Mononuclear cell (primary cell): Measurements from ENCODE around the gene ZNRF4. TPM values are rescaled to one million over a fixed set of nuclear protein-coding genes. Genes with fewer than 3 reads are reported as not detected.

ENCODE experiments used
- H3K27me3 ChIP-seq: 2 replicates; pipeline ENCODE4 v1.6.0; 2011; ENCODE audit warnings: low read length, control low read depth; ENCODE audit not compliant: insufficient read depth
- H3K4me1 ChIP-seq: 2 replicates; pipeline ENCODE4 v1.5.1; 2011; ENCODE audit warnings: mild to moderate bottlenecking, low read length, control low read depth; ENCODE audit not compliant: insufficient read depth
- H3K4me3 ChIP-seq: 2 replicates; pipeline ENCODE4 v1.5.1; 2011; ENCODE audit warnings: mild to moderate bottlenecking, low read length, moderate library complexity
- H3K9me3 ChIP-seq: 2 replicates; pipeline ENCODE4 v1.5.1; 2011; ENCODE audit warnings: low read depth, mild to moderate bottlenecking, control low read depth, low read length
- total RNA-seq: library from RNA; depleted of rRNA; stranded (reverse); fragments of >200 nt; gene quantifications from one replicate; pipeline ENCODE4 v1.2.3, GENCODE V29; 2012

The ZNRF4 gene
- total RNA-seq, 1 donor = not detected

DNA sequence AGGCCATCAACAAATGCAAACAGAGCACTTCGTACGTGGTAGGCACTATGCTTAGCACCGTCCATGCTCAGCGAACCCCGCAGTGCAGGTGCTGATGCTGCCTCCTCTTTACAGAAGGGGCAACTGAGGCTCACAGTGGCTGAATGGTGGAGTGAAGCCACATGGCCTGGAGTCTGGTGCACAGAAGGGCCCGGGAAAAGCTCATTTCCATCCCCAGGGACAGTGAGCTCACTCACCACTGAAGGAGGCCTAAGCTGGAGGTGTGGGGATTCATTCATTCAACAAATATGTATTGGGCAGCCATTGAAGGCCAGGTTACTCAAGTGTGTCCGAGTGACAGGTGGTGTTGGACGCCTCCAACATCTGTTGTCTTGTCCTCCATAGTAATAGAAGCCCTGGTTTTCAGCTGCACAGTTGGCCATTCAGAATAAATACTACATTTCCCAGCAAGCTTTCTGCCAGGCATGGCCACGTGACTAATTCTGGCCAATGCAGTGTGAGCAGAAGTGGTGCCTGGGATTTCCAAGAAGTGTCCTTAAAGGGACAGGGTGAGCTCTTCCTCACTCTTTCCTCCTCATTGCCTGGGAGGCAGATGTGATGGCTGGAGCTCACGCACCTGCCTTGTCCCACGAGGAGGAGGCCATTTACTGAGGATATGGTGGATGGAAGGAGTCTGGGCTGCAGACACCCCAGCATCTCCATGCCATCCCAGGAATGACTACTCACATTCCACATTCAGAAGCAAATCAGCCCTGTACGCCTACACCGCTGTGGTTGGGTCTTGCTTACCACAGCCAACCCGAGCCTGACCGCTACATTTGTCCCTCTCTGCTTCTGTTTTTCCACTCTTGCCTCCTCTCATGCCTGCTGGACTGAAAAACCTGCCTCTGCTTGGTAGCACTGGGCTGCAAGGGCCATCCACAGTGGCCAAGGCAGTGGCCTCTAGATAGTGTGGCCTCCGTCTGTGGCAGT is 2.3 kb upstream of the ZNRF4 start:
- H3K4me3 ChIP-seq = no peak overlapping the region
- H3K4me1 ChIP-seq = no peaks in the 10 kb centered on the region
- no peaks in the 10 kb centered on the region for H3K27me3 ChIP-seq
- H3K9me3 ChIP-seq = no peaks in the 10 kb centered on the region

DNA sequence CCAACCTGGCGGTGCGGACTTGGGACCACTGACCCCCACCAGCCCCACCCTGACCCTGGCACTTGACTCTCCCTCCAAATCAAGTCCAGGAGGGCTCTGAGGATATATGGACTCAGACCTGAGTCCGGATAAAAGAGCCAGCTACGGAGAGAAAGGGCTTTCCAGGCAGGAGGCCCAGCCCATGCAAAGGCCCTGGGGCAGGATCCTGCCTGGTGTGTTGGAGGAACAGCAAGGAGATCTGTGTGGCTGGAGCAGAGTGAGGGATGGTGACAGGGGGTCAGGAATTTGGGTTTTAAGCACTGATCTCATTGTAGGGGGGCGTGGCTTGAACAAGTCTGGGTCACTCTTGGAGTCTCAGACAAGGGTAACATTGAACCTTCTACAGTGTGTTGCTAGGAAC is 474 bp upstream of the ZNRF4 start:
- Histone ChIP-seq H3K4me1 (no peaks in the 10 kb centered on the region), H3K27me3 (no peaks in the 10 kb centered on the region), H3K4me3 (no peak overlapping the region), H3K9me3 (no peaks in the 10 kb centered on the region)

DNA sequence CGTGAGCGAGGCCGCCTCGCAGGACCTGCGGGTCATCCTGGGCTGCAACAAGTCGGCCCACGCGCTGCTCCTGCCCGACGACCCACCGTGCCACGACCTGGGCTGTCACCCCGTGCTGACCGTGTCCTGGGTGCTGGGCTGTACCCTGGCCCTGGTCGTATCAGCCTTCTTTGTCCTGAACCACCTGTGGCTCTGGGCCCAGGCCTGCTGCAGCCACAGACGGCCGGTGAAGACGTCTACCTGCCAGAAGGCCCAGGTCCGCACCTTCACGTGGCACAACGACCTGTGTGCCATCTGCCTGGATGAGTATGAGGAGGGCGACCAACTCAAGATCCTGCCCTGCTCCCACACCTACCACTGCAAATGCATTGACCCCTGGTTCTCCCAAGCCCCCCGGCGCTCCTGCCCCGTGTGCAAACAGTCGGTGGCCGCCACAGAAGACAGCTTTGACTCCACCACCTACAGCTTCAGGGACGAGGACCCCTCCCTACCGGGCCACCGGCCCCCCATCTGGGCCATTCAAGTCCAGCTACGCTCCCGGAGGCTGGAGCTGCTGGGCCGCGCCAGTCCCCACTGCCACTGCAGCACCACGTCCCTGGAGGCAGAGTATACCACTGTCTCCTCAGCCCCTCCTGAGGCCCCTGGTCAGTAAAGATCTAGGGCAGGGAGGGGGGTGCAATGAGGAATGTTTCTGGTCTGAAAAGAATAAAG is 1.1 kb downstream of the ZNRF4 start:
- H3K4me3 ChIP-seq = no peak overlapping the region
- H3K4me1 ChIP-seq = no peaks in the 10 kb centered on the region
- H3K27me3 ChIP-seq = no peaks in the 10 kb centered on the region
- H3K9me3 ChIP-seq = no peaks in the 10 kb centered on the region

DNA sequence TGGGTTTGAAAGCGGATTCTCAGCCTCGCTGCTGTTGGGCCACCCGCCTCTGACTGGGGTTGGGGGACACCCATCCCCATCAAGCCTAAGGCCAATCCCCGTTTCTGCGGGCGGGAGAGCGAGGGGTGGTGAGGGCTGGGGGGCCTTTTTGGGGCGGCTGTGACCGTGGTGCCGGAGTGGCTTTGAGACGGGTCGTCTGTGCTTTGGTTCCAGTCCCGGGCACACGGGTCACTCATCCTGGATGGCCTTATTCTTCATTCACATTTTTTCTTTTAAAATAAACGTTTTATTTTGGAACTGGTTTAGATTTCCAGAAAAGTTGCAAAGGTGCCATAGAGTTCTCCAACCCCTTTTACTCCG is 1.6 kb downstream of the ZNRF4 start:
- H3K9me3 ChIP-seq = no peaks in the 10 kb centered on the region
- no peak overlapping the region for H3K4me3 ChIP-seq
- no peaks in the 10 kb centered on the region for H3K4me1 ChIP-seq
- H3K27me3 ChIP-seq = no peaks in the 10 kb centered on the region

DNA sequence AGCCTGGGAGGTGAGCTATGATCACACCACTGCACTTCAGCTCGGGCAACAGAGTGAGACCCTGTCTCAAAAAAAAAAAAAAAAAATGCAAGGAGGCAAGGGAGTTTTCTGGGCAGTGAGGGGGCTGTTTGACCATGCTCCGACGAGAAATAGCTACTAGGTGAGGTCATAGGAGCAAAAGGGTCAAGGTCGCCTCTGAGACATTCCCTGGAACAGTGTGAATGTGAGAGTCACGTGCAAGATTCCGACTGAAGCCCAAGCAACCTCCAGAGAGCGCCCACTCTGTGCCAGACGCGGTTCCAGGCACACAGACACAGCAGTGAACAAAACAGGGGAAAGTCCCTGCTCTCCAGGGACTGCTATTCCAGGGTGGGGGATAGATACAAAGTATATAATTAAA is 2.5 kb downstream of the ZNRF4 start:
- Histone ChIP-seq H3K27me3 (no peaks in the 10 kb centered on the region), H3K4me1 (no peaks in the 10 kb centered on the region), H3K4me3 (no peak overlapping the region), H3K9me3 (no peaks in the 10 kb centered on the region)

- Histone ChIP-seq H3K4me3 (no peak overlapping the region), H3K27me3 (no peaks in the 10 kb centered on the region), H3K9me3 (no peaks in the 10 kb centered on the region), H3K4me1 (no peaks in the 10 kb centered on the region)
These were observed 3.2 kb downstream of the ZNRF4 start for GRCh38 chr19:5458420-5458819.

GRCh38 chr19:5459360-5459759 is 4.1 kb downstream of the ZNRF4 start:
- no peaks in the 10 kb centered on the region for H3K27me3 ChIP-seq
- H3K4me1 ChIP-seq = no peaks in the 10 kb centered on the region
- no peak overlapping the region for H3K4me3 ChIP-seq
- H3K9me3 ChIP-seq = no peaks in the 10 kb centered on the region

DNA sequence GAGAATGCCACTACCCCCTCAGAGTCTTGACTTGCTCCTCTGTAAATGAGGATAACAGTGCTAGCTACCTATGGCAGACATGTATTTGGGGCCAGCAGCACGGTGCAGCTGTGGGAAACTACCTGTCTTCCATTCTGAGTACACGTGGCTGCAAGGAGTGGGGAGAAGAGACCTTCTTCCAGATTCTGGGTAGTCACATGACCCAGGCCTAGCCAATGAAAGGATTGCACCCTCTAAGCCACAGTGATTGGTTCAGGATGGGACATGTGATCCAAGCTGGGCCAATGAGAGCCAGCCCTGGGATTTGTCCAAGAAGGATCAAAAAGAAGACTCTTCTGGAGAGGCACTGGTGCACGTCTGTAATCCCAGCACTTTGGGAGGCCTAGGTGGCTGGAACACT is 5.5 kb downstream of the ZNRF4 start:
- Histone ChIP-seq H3K9me3 (no peaks in the 10 kb centered on the region), H3K27me3 (no peaks in the 10 kb centered on the region), H3K4me1 (no peaks in the 10 kb centered on the region), H3K4me3 (no peak overlapping the region)

DNA sequence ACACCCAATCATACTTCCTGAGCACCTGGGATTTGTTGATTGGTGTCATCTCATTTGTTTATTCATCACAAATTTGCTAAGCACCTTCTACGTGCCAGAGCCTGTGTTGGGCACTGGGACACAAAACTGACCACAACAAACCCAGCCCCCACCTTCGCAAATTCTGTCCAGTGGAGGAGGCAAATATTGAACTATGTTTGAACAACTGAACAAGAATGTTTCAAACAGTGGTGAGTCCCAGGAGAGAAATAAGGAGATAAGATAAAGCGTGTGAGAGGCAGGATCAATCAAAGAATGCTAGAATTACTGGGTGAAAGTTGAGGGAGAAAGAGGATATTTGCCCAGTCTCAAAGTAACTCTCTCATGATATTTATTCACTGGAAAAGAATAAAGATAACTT is 8.7 kb downstream of the ZNRF4 start:
- no peaks in the 10 kb centered on the region for H3K9me3 ChIP-seq
- H3K27me3 ChIP-seq = no peaks in the 10 kb centered on the region
- no peak overlapping the region for H3K4me3 ChIP-seq
- H3K4me1 ChIP-seq = no peaks in the 10 kb centered on the region

GRCh38 chr19:5466072-5466471 is 10.9 kb downstream of the ZNRF4 start:
- no peaks in the 10 kb centered on the region for H3K4me1 ChIP-seq
- H3K9me3 ChIP-seq = no peaks in the 10 kb centered on the region
- H3K4me3 ChIP-seq = no peak overlapping the region
- no peaks in the 10 kb centered on the region for H3K27me3 ChIP-seq

GRCh38 chr19:5466814-5467291 is 11.6 kb downstream of the ZNRF4 start:
- Histone ChIP-seq H3K9me3 (no peaks in the 10 kb centered on the region), H3K27me3 (no peaks in the 10 kb centered on the region), H3K4me3 (no peak overlapping the region), H3K4me1 (no peaks in the 10 kb centered on the region)

DNA sequence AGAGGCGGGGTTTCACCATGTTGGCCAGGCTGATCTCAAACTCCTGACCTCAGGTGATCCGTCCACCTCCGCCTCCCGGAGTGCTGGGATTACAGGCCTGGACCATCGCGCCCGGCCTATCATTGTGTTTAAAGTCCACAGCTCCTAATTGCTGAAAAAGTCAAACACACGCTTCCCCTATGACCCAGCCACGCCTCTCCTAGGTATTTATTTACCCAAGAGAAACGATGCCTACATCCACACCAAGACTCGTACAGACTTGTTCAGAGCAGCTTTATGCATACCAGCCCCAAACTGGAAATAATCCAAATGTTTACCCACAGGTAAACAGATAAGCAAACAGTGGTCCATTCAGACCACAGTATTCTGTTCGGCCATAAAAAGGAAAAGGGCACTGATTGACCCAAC is 15.1 kb downstream of the ZNRF4 start:
- Histone ChIP-seq H3K9me3 (no peaks in the 10 kb centered on the region), H3K4me1 (no peaks in the 10 kb centered on the region), H3K4me3 (no peak overlapping the region), H3K27me3 (no peaks in the 10 kb centered on the region)

- H3K4me3 ChIP-seq = no peak overlapping the region
- no peaks in the 10 kb centered on the region for H3K27me3 ChIP-seq
- H3K4me1 ChIP-seq = no peaks in the 10 kb centered on the region
- H3K9me3 ChIP-seq = no peaks in the 10 kb centered on the region
These were observed 17.1 kb downstream of the ZNRF4 start for GRCh38 chr19:5472286-5472685.

DNA sequence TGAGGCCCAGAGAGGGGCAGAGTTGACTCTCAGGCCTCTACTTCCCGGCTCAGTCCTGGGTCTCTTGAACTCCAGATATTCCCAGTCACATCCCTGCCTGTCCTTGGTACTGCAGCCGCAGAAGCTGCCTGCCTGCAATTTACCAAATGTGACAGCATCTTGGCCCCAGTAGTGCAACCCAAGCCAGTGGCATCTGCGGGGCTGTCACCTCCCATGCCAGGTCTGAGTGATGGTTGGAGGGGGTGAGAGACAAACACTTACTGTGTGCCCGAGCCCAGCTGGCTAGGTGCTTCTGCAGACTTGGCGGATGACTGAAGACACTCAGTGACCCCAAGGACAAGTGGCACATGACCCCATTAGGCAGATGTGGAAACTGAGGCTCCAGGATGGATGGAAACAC is 18.4 kb downstream of the ZNRF4 start:
- Histone ChIP-seq H3K9me3 (no peaks in the 10 kb centered on the region), H3K4me1 (no peaks in the 10 kb centered on the region)

GRCh38 chr19:5477451-5478215 is 22.4 kb downstream of the ZNRF4 start:
- H3K9me3 ChIP-seq = no peaks in the 10 kb centered on the region
- no peaks in the 10 kb centered on the region for H3K4me1 ChIP-seq
- no peaks in the 10 kb centered on the region for H3K27me3 ChIP-seq
- H3K4me3 ChIP-seq = no peak overlapping the region

More for the DNA sequence above, 18.4 kb downstream of the ZNRF4 start:
- Histone ChIP-seq H3K4me3 (no peak overlapping the region), H3K27me3 (no peaks in the 10 kb centered on the region)
